Ectodermal cell (in vitro differentiated cells): ENCODE data around the gene TEKT4.
"Not testable (repeated sequence)": the region's sequence is repeated elsewhere in the genome, so short reads cannot be mapped to it uniquely, and the experiment has no call there.

Experiments used
- H3K27ac ChIP-seq: 2 replicates; pipeline ENCODE4 v1.7.0; 2013; ENCODE audit warnings: mild to moderate bottlenecking, low read depth, low read length; ENCODE audit not compliant: insufficient read depth, poor library complexity, severe bottlenecking
- H3K27me3 ChIP-seq: 2 replicates; pipeline ENCODE4 v1.7.0; 2013; ENCODE audit warnings: mild to moderate bottlenecking, low read length; ENCODE audit not compliant: insufficient read depth, control insufficient read depth, poor library complexity, severe bottlenecking
- H3K36me3 ChIP-seq: one replicate; pipeline ENCODE4 v1.7.0; 2013; ENCODE audit warnings: low read length; ENCODE audit not compliant: control insufficient read depth, insufficient read depth
- H3K4me1 ChIP-seq: one replicate; pipeline ENCODE4 v1.7.0; 2013; ENCODE audit warnings: low read length; ENCODE audit not compliant: control insufficient read depth, insufficient read depth
- H3K4me3 ChIP-seq: 2 replicates; pipeline ENCODE4 v1.7.0; 2013; ENCODE audit warnings: low read depth, low read length, control low read depth; ENCODE audit not compliant: insufficient read depth
- H3K9me3 ChIP-seq: 2 replicates; pipeline ENCODE4 v1.7.0; 2013; ENCODE audit warnings: mild to moderate bottlenecking, low read length, moderate library complexity; ENCODE audit not compliant: control insufficient read depth
- WGBS, 2 experiments: methylation state at CpG; one replicate each; pipeline ENCODE4 v1.1.7; 2013; ENCODE audit warnings: missing lambda C conversion rate in 2 of 2; 5-methylcytosine and 5-hydroxymethylcytosine counted together

The TEKT4 gene

GRCh38 chr2:94876523-94876863, 5.3 kb downstream of the TEKT4 start:
- Histone ChIP-seq H3K36me3 (no peaks in the 10 kb centered on the region), H3K9me3 (no peaks in the 10 kb centered on the region), H3K4me1 (no peaks in the 10 kb centered on the region), H3K4me3 (no peak overlapping the region), H3K27me3 (peaks cover 21% of the 10 kb centered on the region), H3K27ac (no peak overlapping the region)
- WGBS, 2 experiments, result 90 to 92% methylated on average over 16 of the region's 16 CpGs

GRCh38 chr2:94877129-94877528, 5.9 kb downstream of the TEKT4 start:
- no peaks in the 10 kb centered on the region for H3K4me1 ChIP-seq
- no peaks in the 10 kb centered on the region for H3K9me3 ChIP-seq
- peaks cover 14% of the 10 kb centered on the region for H3K27me3 ChIP-seq
- no peak overlapping the region for H3K27ac ChIP-seq
- WGBS, 2 experiments, result 83% methylated on average over 5 of the region's 5 CpGs
- H3K4me3 ChIP-seq, result no peak overlapping the region
- H3K36me3 ChIP-seq, result no peaks in the 10 kb centered on the region

- not testable (repeated sequence) for H3K27ac ChIP-seq, H3K36me3 ChIP-seq, H3K4me3 ChIP-seq, H3K4me1 ChIP-seq, H3K27me3 ChIP-seq, H3K9me3 ChIP-seq
- 78 to 79% methylated on average over 7 of the region's 7 CpGs for WGBS, 2 experiments
Observed at GRCh38 chr2:94878575-94878974, 7.3 kb downstream of the TEKT4 start.

- Histone ChIP-seq H3K27ac (no peak overlapping the region), H3K4me3 (no peak overlapping the region), H3K4me1 (no peaks in the 10 kb centered on the region), H3K27me3 (no peaks in the 10 kb centered on the region), H3K36me3 (no peaks in the 10 kb centered on the region), H3K9me3 (no peaks in the 10 kb centered on the region)
- WGBS, 2 experiments, result 87 to 88% methylated on average over 9 of the region's 9 CpGs
Observed at GRCh38 chr2:94879314-94879981, 8.2 kb downstream of the TEKT4 start.

GRCh38 chr2:94879982-94880377, 8.8 kb downstream of the TEKT4 start:
- H3K4me3 ChIP-seq, result no peak overlapping the region
- H3K36me3 ChIP-seq, result no peaks in the 10 kb centered on the region
- no peak overlapping the region for H3K27ac ChIP-seq
- no peaks in the 10 kb centered on the region for H3K4me1 ChIP-seq
- 87 to 88% methylated on average over 11 of the region's 11 CpGs for WGBS, 2 experiments
- no peaks in the 10 kb centered on the region for H3K9me3 ChIP-seq
- no peaks in the 10 kb centered on the region for H3K27me3 ChIP-seq

GRCh38 chr2:94880507-94880906, 9.3 kb downstream of the TEKT4 start:
- Histone ChIP-seq H3K4me3 (no peak overlapping the region), H3K27ac (no peak overlapping the region), H3K36me3 (no peaks in the 10 kb centered on the region), H3K4me1 (no peaks in the 10 kb centered on the region), H3K9me3 (no peaks in the 10 kb centered on the region), H3K27me3 (no peaks in the 10 kb centered on the region)
- 77 to 84% methylated on average over 8 of the region's 8 CpGs for WGBS, 2 experiments

- 82 to 85% methylated on average over 6 of the region's 6 CpGs for WGBS, 2 experiments
- H3K4me3 ChIP-seq, result no peak overlapping the region
- no peaks in the 10 kb centered on the region for H3K27me3 ChIP-seq
- no peak overlapping the region for H3K27ac ChIP-seq
- no peaks in the 10 kb centered on the region for H3K9me3 ChIP-seq
- H3K36me3 ChIP-seq, result no peaks in the 10 kb centered on the region
- no peaks in the 10 kb centered on the region for H3K4me1 ChIP-seq
Observed at GRCh38 chr2:94881070-94881469, 9.8 kb downstream of the TEKT4 start.

- Histone ChIP-seq H3K27me3 (no peaks in the 10 kb centered on the region), H3K36me3 (no peaks in the 10 kb centered on the region), H3K4me1 (no peaks in the 10 kb centered on the region), H3K4me3 (no peak overlapping the region), H3K9me3 (no peaks in the 10 kb centered on the region), H3K27ac (no peak overlapping the region)
- WGBS, 2 experiments, result 44 to 49% methylated on average over 4 of the region's 4 CpGs
Observed at GRCh38 chr2:94890234-94890633, 19.0 kb downstream of the TEKT4 start.

GRCh38 chr2:94895273-94895672, 24.0 kb downstream of the TEKT4 start:
- not testable (repeated sequence) for H3K36me3 ChIP-seq, H3K9me3 ChIP-seq, H3K4me3 ChIP-seq, H3K4me1 ChIP-seq, H3K27ac ChIP-seq, H3K27me3 ChIP-seq
- WGBS, 2 experiments, result 64 to 68% methylated on average over 7 of the region's 7 CpGs

GRCh38 chr2:94906976-94907375, 35.7 kb downstream of the TEKT4 start:
- H3K9me3 ChIP-seq, H3K27me3 ChIP-seq, H3K36me3 ChIP-seq, H3K27ac ChIP-seq, H3K4me3 ChIP-seq, H3K4me1 ChIP-seq: not testable (repeated sequence)
- WGBS, 2 experiments, result 74 to 79% methylated on average over 4 of the region's 4 CpGs

- H3K36me3 ChIP-seq, result no peaks in the 10 kb centered on the region
- no peaks in the 10 kb centered on the region for H3K4me1 ChIP-seq
- H3K27me3 ChIP-seq, result no peaks in the 10 kb centered on the region
- 80 to 86% methylated on average over 11 of the region's 11 CpGs for WGBS, 2 experiments
- no peak overlapping the region for H3K4me3 ChIP-seq
- no peaks in the 10 kb centered on the region for H3K9me3 ChIP-seq
- no peak overlapping the region for H3K27ac ChIP-seq
Observed at GRCh38 chr2:94923196-94923595, 52.0 kb downstream of the TEKT4 start.
